HG02642 (cell line): ENCODE measurements around the gene SUPT5H.

Experiments
- ATAC-seq: cut with Tn5 transposase; IDR thresholded peaks from one replicate; pipeline ENCODE4 v1.9.1; 2021; ENCODE audit warnings: mild to moderate bottlenecking; ENCODE audit not compliant: unreplicated experiment, poor library complexity

Gene SUPT5H

GRCh38 chr19:39514840-39515550 is 69.6 kb downstream of the SUPT5H start, which contains the start of gene SELENOV:
TSS of gene SELENOV (plus strand) at chr19:39515139. CDS start at chr19:39515213, 74 bp downstream.
- no peak for ATAC-seq

GRCh38 chr19:39515551-39516191 is 70.3 kb downstream of the SUPT5H start:
- ATAC-seq = no peak

- no peak for ATAC-seq
Observed at GRCh38 chr19:39516270-39516669, 70.9 kb downstream of the SUPT5H start.

- ATAC-seq = no peak
Observed at GRCh38 chr19:39517432-39517831, 72.0 kb downstream of the SUPT5H start.

GRCh38 chr19:39518458-39518857 is 73.1 kb downstream of the SUPT5H start:
- ATAC-seq = no peak

GRCh38 chr19:39518975-39519374 is 73.6 kb downstream of the SUPT5H start:
- ATAC-seq = no peak

- no peak for ATAC-seq
Observed at GRCh38 chr19:39520541-39521484, 75.4 kb downstream of the SUPT5H start.

- ATAC-seq = no peak
Observed at GRCh38 chr19:39524495-39524894, 79.1 kb downstream of the SUPT5H start.

GRCh38 chr19:39525205-39525604 is 79.8 kb downstream of the SUPT5H start:
- ATAC-seq = no peak
